CD4-positive, alpha-beta T cell treated with Interleukin-15 for 1 hour (primary cell): ENCODE results near the gene BTRC.
"Not testable (repeated sequence)": the region's sequence is repeated elsewhere in the genome, so short reads cannot be mapped to it uniquely, and the experiment has no call there.

Experiments
- DNase-seq: peaks from one replicate; pipeline ENCODE4 v3.0.0-alpha.2; 2020

Gene BTRC

DNA sequence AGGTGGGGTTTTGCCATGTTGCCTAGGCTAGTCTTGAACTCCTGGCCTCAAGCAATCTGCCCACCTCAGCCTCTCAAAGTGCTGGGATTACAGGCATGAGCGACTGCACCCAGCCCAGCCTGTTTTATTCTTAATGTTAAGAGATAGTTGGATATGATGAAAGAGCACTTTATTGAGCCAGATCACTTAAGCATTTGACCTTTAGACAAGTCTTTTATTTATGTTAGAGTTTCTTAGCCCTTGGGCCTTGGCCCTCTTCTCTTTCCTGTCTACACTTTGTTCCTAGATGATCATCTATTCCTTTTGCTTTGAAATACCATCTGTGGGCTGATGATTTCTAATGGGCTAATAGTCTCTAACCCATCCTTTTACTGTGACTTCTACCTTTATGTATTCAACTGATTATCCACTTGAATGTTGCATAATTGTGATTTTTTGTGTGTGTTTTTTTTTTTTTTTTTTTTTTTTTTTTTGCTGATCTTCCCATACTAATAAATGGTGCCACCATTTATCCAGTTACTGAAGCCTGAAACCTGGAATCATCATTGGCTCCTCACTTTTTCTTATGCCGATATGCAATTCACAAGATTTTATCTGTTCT lies 34.8 kb downstream of the BTRC start:
- no peak for DNase-seq

- DNase-seq: not testable (repeated sequence)
Observed at GRCh38 chr10:101389532-101389931, 35.6 kb downstream of the BTRC start.

- no peak for DNase-seq
Observed at GRCh38 chr10:101389986-101390531, 36.1 kb downstream of the BTRC start.

- DNase-seq: no peak
Observed at GRCh38 chr10:101393378-101393777, 39.4 kb downstream of the BTRC start.

GRCh38 chr10:101394524-101395133 lies 40.7 kb downstream of the BTRC start:
- DNase-seq: no peak

DNA sequence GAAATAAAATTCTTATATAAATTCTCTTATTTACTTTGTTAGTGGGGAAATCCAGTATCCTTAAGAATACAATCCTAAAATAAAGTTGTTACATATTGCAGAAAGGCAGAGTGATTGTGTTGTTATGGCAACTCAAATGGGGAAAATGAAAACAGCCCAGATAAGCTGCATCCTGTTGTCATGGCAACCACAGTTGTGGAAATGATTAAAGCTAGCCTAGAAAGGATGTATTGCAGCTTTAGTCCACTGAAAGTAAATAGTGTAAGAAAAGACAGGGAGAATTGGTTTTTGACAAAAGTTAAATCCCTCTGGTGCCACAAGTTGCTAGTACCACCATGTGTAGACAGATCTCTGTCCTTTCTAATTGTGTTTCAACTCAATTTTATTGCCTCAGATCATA lies 43.2 kb downstream of the BTRC start:
- DNase-seq: peak; percentile 49

GRCh38 chr10:101400585-101400984 lies 46.6 kb downstream of the BTRC start:
- DNase-seq: no peak

GRCh38 chr10:101402711-101403110 lies 48.7 kb downstream of the BTRC start:
- DNase-seq: no peak

DNA sequence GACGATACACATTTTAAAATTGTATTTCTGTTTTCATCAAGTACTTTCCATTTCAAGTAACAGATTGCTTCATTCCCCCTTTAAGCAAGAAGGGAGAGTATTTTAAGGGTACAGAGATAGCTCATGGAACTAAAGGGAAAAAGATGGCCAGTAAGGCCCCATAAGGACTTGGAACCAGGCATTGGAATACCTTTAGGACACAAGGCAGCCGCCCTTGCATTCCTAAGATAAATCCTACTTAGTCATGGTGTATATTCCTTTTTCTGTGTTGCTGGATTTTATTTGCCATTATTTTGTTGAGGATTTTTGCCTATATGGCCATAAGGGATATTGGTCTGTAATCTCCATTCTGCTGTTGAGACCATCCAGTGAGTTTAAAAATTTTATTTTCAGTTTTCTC lies 49.2 kb downstream of the BTRC start:
- no peak for DNase-seq

GRCh38 chr10:101405001-101405400 lies 51.0 kb downstream of the BTRC start:
- DNase-seq: no peak

DNA sequence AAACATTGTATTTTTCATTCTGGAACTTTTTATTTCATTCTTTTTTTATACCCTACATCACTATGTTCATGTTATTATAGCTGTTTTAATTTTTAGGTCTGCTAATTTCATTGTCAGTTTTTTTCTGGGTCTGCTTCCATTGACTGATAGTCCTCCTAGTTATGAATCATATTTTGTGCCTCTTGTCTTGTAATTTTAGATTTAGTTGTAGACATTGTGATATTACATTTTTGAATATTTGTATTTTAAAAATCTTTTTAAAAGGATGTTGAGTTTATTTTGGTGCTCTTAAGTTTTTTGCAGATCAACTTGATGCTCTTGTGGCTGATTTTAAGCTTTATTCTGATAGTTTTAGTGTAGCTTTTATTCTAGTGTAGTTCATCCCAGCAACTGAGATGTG lies 57.6 kb downstream of the BTRC start:
- DNase-seq: no peak

GRCh38 chr10:101414034-101414433 lies 60.1 kb downstream of the BTRC start:
- no peak for DNase-seq

GRCh38 chr10:101415884-101416283 lies 61.9 kb downstream of the BTRC start:
- no peak for DNase-seq

- DNase-seq: not testable (repeated sequence)
Observed at GRCh38 chr10:101421967-101422366, 68.0 kb downstream of the BTRC start.

DNA sequence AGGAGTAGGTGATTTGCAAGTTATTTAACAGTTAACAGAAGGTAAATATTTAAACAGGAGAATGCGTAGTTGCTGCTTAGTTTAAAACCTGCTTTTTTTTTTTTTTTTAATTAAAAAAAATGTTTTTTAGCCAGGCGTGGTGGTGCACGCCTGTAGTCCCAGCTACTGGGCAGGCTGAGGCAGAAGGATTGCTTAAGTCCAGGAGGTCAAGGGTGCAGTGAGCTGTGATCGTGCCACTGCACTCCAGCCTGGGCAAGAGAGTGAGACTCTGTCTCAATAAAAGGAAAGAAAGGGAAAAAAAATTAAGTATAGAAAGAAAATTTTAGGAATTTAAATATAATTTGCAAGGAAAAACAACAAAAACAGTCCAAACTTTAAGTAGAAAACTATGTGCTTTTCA lies 71.6 kb downstream of the BTRC start:
- no peak for DNase-seq

DNA sequence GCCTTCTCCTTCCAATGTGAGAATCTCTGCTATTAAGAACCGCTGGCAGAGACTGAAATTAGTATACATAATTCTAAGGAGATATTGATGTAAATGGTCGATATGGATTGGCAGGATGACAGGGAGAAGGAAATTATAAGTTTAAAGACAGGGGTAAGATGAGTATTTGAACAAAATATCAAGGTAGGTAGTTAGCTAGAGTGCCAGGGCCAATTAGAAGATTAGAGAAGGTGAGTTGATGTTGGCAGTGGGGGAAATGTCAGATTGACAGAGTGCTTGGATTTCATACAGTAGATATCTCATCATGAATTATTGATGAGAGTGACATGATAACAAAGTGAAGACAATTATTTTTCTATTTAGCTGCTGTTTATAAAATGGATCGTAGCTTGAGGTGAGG lies 74.1 kb downstream of the BTRC start:
- no peak for DNase-seq

- no peak for DNase-seq
Observed at GRCh38 chr10:101429423-101429822, 75.5 kb downstream of the BTRC start.

DNA sequence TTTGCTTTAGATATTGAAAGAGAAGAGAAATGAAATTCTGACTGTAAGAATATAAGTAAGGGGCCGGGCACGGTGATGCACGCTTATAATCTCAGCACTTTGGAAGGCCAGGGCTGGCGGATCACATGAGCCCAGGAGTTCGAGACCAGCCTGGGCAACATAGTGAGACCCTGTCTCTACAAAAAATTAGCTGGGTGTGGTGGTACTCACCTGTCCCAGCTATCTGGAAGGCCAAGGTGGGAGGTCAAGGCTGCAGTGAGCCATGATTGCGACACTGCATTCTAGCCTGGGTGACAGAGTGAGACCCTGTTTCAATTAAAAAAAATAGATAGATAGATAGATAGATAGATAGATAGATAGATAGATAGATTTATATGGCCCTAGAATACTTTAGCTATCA lies 82.3 kb downstream of the BTRC start:
- no peak for DNase-seq

GRCh38 chr10:101438881-101439391 lies 85.0 kb downstream of the BTRC start:
- DNase-seq: no peak

DNA sequence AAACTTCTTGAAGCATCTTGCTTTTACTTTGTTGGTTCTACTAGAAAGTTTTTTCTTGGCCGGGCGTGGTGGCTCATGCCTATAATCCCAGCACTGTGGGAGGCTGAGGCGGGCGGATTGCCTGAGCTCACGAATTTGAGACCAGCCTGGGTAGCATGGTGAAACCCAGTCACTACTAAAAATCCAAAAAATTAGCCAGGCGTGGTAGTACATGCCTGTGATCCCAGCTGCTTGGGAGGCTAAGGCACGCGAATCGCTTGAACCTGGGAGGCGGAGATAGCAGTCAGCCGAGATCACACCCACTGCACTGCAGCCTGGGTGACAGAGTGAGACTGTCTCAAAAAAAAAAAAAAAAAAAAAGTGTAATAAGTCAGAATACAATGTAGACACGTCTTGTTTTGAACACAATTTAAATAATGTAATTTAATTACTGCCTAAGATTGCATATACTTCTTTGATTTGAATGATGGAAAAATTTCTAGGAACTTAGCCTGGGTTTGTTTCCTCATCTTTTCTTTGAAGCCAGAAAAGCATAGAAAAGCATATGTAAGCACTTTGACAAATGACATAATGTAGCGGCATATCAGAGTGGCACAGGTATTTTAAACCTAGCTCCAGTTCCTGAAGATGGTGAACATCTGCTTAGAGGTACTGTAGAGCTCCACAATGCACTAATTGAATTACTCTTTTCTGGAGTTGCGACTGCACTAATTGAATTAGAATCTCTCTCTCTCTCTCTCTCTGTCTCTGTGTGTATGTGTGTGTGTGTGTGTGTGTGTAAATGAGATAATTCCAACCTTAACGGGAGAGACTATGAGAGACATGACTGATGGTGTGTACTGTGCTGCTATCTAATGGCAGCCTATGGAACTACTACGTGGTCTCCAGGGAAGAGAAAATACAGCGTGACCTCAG lies 87.8 kb downstream of the BTRC start:
- peak; percentile 17 for DNase-seq

DNA sequence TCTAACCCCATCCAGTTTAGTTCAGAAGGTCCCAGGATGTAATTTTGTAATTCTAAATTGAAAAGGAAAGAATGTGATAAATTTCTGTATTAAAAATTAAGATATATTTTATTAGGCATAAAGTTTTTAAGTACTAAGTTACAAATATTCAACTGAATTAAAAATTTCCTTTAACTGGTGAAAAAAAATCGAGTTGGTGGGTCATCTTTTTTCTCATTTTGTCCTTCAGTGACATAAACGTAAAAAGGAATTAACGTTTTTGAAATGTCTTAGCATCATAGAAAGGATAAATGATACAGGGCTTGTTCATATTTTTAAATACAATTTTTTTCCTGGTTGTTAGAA lies 88.5 kb downstream of the BTRC start:
- no peak for DNase-seq

DNA sequence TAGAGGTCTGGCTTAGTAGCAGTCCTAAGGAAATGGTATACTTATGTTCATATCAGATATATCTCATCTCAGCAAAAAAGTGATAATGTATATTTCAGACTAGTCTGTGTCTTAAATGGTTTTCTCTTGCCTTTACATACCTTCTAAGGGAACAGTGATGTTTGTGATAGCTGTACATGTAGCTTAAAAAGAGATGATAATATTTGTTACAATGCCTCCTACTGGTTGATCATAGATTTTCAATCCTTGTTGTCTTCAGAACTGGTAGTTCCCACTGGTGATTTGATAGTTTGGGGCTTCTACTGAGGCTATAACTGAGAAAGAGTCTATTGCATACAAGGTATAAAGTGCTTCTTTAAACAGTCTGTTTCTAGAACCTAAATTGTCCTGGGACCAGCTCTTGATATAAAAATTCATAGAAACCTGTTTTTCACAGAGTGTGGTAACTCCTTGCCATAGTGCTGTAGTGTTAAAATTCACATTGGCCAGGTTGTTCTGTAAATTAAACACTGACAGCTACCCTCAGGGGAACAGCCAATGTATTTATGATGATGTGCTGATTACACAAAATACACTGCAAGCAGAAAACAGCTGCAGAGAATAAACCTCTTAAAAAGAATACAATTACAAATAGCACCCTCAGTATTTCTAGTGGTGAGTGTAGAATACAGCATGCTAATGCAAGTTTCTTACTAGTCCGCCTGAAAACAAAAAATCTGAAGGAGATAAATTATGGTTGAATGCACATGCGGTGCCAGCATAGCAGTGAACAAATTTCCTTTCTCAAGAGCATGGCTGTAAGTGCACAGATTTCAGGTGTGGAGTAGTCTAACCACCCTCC lies 90.3 kb downstream of the BTRC start:
- DNase-seq: no peak

DNA sequence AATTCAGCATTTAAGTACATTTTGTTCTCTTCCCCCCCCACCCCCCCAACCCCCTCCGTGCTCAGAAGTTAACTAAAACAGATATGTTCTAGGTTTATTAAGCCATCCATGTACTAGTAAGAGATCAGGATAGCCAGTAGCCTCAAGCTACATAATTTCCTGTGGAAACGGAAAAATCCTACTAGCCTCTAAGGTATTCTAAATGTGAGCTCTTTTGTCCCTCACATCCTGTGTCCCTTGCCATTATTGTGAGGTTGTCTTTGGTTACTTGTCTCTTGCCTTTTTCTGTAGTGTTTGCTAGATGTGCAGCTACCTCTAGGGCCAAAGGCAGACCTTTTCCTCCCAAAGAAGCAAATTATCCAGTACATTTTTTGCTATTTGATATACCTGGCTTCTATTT lies 92.1 kb downstream of the BTRC start:
- no peak for DNase-seq
